WI38 (cell line): Measurements from ENCODE around the gene TMEM59.
A peak's percentile ranks its signal among the peaks of the same experiment; 100 is the strongest.

Experiments used
- H3K4me3 ChIP-seq: 2 replicates; pipeline ENCODE4 v1.5.1; 2011; ENCODE audit warnings: low read depth, mild to moderate bottlenecking, control low read depth, low read length
- CTCF ChIP-seq: IDR thresholded peaks from 2 replicates; pipeline ENCODE4 v1.5.1; 2012; ENCODE audit warnings: low read depth, mild to moderate bottlenecking, control low read depth, low read length

The TMEM59 gene

DNA sequence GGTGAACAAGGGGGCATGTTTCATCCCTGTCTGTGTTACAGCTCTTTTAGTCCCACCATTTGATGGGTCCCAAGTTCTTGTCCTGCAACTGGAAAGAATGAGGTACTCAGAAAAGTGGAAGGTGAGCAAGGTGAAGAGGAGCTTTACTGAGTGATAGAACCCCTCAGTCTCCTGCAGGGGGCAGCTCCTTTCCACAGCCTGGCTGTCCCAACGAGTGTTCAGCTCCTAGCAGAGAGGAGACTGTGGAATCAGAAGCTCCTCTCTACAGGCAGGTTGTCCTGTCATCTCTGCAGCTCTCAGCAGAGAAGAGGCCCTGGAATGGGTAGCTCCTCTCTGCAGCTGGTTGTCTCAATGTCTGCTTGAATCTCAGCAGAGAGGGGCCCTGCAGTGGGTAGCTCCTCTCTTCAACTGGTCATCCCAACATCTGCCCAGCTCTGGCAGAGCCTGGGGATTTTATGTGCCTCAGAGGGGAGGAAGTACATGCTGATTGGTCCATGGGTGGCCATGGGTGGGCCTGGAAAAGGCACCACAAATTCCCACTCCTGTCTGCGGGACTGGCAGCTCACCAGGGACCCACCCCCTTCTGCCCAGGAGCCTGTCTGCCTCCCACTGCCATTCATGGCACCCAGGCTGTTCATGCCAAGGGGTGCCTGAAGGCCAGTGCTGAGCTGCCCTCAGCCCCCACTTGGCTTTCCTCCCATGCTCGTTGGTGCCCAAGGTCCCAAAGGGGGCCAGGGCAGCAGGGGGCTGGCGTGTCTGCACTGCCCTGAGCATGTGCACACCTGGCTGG lies 60.7 kb downstream of the TMEM59 start:
- H3K4me3 ChIP-seq, result no peak overlapping the region
- no peak for TF ChIP-seq CTCF

- no peak overlapping the region for H3K4me3 ChIP-seq
- no peak for TF ChIP-seq CTCF
Observed at GRCh38 chr1:53987880-53988279, 65.1 kb downstream of the TMEM59 start.

- H3K4me3 ChIP-seq, result no peak overlapping the region
- no peak for TF ChIP-seq CTCF
Observed at GRCh38 chr1:53986458-53986857, 66.5 kb downstream of the TMEM59 start.

- no peak overlapping the region for H3K4me3 ChIP-seq
- no peak for TF ChIP-seq CTCF
Observed at GRCh38 chr1:53984726-53985125, 68.3 kb downstream of the TMEM59 start.

GRCh38 chr1:53982763-53983104 lies 70.3 kb downstream of the TMEM59 start:
- peak overlapping the region; percentile 39 for H3K4me3 ChIP-seq

DNA sequence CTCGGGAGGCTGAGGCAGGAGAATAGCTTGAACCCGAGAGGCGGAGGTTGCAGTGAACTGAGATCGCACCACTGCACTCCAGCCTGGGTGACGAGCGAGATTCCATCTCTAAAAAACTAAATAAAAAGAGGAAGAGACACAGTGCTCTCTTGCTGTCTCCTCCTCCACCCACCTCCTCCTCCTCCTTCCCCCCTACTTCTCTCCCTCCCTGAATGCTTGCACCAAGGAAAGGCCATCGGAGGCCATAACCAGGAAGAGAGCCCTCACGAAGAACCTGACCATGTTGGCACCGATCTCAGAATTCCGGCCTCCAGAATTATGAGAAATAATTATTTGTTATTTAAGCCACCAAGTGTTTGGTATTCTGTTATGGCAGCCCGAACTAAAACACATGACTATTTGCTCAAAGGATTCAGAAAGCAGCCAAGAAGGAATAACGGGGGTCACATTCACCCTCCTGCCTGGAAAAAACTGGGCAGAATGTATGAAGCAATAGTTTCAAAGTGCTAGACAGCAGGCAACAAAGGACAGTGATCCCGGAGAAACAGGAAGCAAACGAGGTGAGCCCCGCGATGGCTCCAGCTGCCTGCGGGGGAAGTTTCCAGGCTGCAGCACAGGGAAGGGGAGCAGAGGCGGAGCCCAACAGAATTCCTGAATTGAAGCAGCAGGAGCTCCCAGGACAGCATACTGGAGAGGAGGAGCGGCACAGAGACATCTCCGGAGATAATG lies 70.8 kb downstream of the TMEM59 start:
- H3K4me3 ChIP-seq, result peak overlapping the region; percentile 39
- no peak for TF ChIP-seq CTCF

More at GRCh38 chr1:53982763-53983104, 70.3 kb downstream of the TMEM59 start:
- TF ChIP-seq CTCF, result no peak

DNA sequence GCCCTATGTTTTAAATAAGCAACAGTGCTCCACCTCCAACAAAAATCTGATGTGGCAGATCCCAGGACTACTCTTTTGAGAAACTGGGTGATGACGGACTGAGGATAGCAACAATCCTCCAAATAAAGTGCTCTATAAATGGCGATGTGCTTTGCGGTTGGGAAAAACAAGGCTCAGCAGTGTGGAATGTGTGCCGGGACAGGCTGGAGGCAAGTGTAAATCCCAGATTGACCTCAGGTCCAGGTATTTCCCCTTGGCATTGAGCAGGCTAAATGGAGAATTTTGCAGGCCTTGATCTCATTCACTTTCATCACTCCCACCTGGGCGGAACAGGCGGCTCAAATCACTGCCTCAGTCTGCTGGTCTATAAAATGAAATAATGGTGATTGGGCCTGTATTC lies 71.8 kb downstream of the TMEM59 start:
- TF ChIP-seq CTCF, result no peak
- H3K4me3 ChIP-seq, result no peak overlapping the region
